GM12878 (cell line): ENCODE measurements around the gene CGA. TPM values are rescaled to one million over a fixed set of nuclear protein-coding genes. Genes with fewer than 3 reads are reported as not detected.

ENCODE experiments used
- ATAC-seq: fragments of 200-7000 bp; cut with Tn5 transposase; 3 replicates; pipeline ENCODE4 v1.9.1; 2020; ENCODE audit warnings: mild to moderate bottlenecking, moderate library complexity
- BruUV-seq: library from RNA; stranded (reverse); fragments of 400-500 nt; replicated peaks from 2 replicates; lab custom pipeline; 2021; lab: Mats Ljungman, UMichigan
- CTCF ChIA-PET: fragments of 300-600 bp; sonication (Branson Sonifier 250); formaldehyde crosslinking; extraction: SDS; loops from one replicate; lab custom pipeline; 2021; ENCODE audit warnings: inconsistent platforms; lab: Yijun Ruan, JAX
- POLR2A ChIA-PET: fragments of 350-600 bp; formaldehyde crosslinking; extraction: SDS; loops from one replicate; lab custom pipeline; 2021; ENCODE audit warnings: inconsistent platforms; lab: Charles Lee
- RAD21 ChIA-PET: fragments of 300-600 bp; sonication (Branson Sonifier 250); formaldehyde crosslinking; loops from one replicate; lab custom pipeline; 2023; ENCODE audit warnings: antibody characterized with exemption; ENCODE audit not compliant: unreplicated experiment; lab: Charles Lee
- SMC1A ChIA-PET: fragments of 300-600 bp; sonication (Branson Sonifier 250); formaldehyde crosslinking; loops from one replicate; lab custom pipeline; 2023; ENCODE audit not compliant: unreplicated experiment, uncharacterized antibody; lab: Charles Lee
- DNase-seq: peaks from one replicate; pipeline ENCODE4 v3.0.0-alpha.2; 2011; ENCODE audit warnings: low read depth, low spot score
- FAIRE-seq: peaks from 3 replicates; lab custom pipeline; 2011; peaks lifted over from hg19 to GRCh38; lab: Jason Lieb, UNC
- H2AFZ ChIP-seq: 2 replicates; pipeline ENCODE4 v1.6.0; 2011; ENCODE audit warnings: low read depth, low read length, control low read depth; ENCODE audit not compliant: control insufficient read depth
- H3K27ac ChIP-seq: 2 replicates; pipeline ENCODE4 v1.5.1; 2011; ENCODE audit warnings: control low read depth; ENCODE audit not compliant: control insufficient read depth, insufficient read depth
- H3K27me3 ChIP-seq, 2 experiments: replicated peaks in 1 of 2; 2 replicates each; pipeline versions ENCODE4 v1.6.0 to v1.6.1; 2011; ENCODE audit warnings: low read length in 1 of 2; ENCODE audit not compliant: control insufficient read depth in 2 of 2, insufficient read depth in 2 of 2
- H3K36me3 ChIP-seq, 2 experiments: 2 replicates each; pipeline ENCODE4 v1.5.1; 2011; ENCODE audit warnings: low read length in 1 of 2; ENCODE audit not compliant: control insufficient read depth in 2 of 2, insufficient read depth in 2 of 2
- H3K4me1 ChIP-seq: 2 replicates; pipeline ENCODE4 v1.6.1; 2011; ENCODE audit warnings: mild to moderate bottlenecking, low read length, moderate library complexity, mixed read lengths; ENCODE audit not compliant: control insufficient read depth, insufficient read depth
- H3K4me2 ChIP-seq: 2 replicates; pipeline ENCODE4 v1.6.0; 2011; ENCODE audit warnings: control low read depth; ENCODE audit not compliant: control insufficient read depth, insufficient read depth
- H3K4me3 ChIP-seq: fragments of 200-600 bp; sonication (generic); 2 replicates; pipeline ENCODE4 v1.5.1; 2016
- H3K79me2 ChIP-seq: 2 replicates; pipeline ENCODE4 v1.6.0; 2011; ENCODE audit warnings: low read length; ENCODE audit not compliant: control insufficient read depth, insufficient read depth
- H3K9ac ChIP-seq: 2 replicates; pipeline ENCODE4 v1.8.0; 2011; ENCODE audit warnings: low read length, control low read depth, mixed read lengths; ENCODE audit not compliant: control insufficient read depth, insufficient read depth
- H3K9me3 ChIP-seq: replicated peaks from 3 replicates; pipeline ENCODE4 v1.5.1; 2011; ENCODE audit warnings: mild to moderate bottlenecking, low read length; ENCODE audit not compliant: control insufficient read depth, insufficient read depth
- H4K20me1 ChIP-seq: 2 replicates; pipeline ENCODE4 v1.6.0; 2011; ENCODE audit not compliant: control insufficient read depth, insufficient read depth
- ATF2 ChIP-seq: IDR thresholded peaks from 2 replicates; pipeline ENCODE4 v1.6.1; 2012; ENCODE audit warnings: low read length, inconsistent platforms
- CEBPB ChIP-seq, 2 experiments: fragments of 150-350 bp in 1 of 2; IDR thresholded peaks; 2 replicates each; pipeline ENCODE4 v1.6.1; 2012 to 2014; ENCODE audit warnings: low read depth in 2 of 2, low read length in 2 of 2, borderline replicate concordance in 1 of 2, inconsistent platforms in 1 of 2
- CHD1 ChIP-seq: IDR thresholded peaks from 2 replicates; pipeline ENCODE4 v1.6.1; 2012; ENCODE audit warnings: low read depth, low read length, improper control_type of control experiment
- CHD4 ChIP-seq: fragments of 200-600 bp; sonication (generic); IDR thresholded peaks from 2 replicates; pipeline ENCODE4 v1.6.1; 2016; ENCODE audit warnings: mild to moderate bottlenecking
- DPF2 ChIP-seq: fragments of 450-650 bp; IDR thresholded peaks from 2 replicates; pipeline ENCODE4 v1.6.1; 2017; ENCODE audit warnings: mild to moderate bottlenecking
- E2F4 ChIP-seq: IDR thresholded peaks from 2 replicates; pipeline ENCODE4 v1.6.1; 2012; ENCODE audit warnings: low read depth, low read length, improper control_type of control experiment
- GATAD2B ChIP-seq: fragments of 450-650 bp; conservative IDR thresholded peaks from 2 replicates; pipeline ENCODE4 v1.6.1; 2017; ENCODE audit warnings: low read depth, mild to moderate bottlenecking, moderate library complexity
- HDAC6 ChIP-seq: fragments of 200-600 bp; sonication (generic); IDR thresholded peaks from one replicate; pipeline ENCODE4 v1.8.0; 2017; ENCODE audit warnings: antibody characterized with exemption; ENCODE audit not compliant: unreplicated experiment
- HSF1 ChIP-seq: fragments of 150-350 bp; IDR thresholded peaks from 2 replicates; pipeline ENCODE4 v1.6.1; 2014; ENCODE audit warnings: mild to moderate bottlenecking, low read depth, low read length
- KDM1A ChIP-seq: fragments of 200-600 bp; sonication (generic); IDR thresholded peaks from 2 replicates; pipeline ENCODE4 v1.6.1; 2016; ENCODE audit warnings: borderline replicate concordance
- MXI1 ChIP-seq: fragments of 150-350 bp; IDR thresholded peaks from 2 replicates; pipeline ENCODE4 v1.6.1; 2011; ENCODE audit warnings: low read depth, mild to moderate bottlenecking, inconsistent platforms, low read length, improper control_type of control experiment
- NBN ChIP-seq: fragments of 450-650 bp; IDR thresholded peaks from 2 replicates; pipeline ENCODE4 v1.6.1; 2016
- NR2C1 ChIP-seq: fragments of 450-650 bp; IDR thresholded peaks from 2 replicates; pipeline ENCODE4 v1.6.1; 2017; ENCODE audit warnings: antibody characterized with exemption, mild to moderate bottlenecking, moderate library complexity
- PRDM15 ChIP-seq: fragments of 450-650 bp; formaldehyde crosslinking; IDR thresholded peaks from 2 replicates; pipeline ENCODE4 v1.4.0; 2020; ENCODE audit warnings: mild to moderate bottlenecking, moderate library complexity
- RAD51 ChIP-seq: fragments of 450-650 bp; IDR thresholded peaks from 2 replicates; pipeline ENCODE4 v1.6.1; 2016; ENCODE audit warnings: moderate library complexity, mild to moderate bottlenecking, inconsistent platforms
- SMAD5 ChIP-seq: IDR thresholded peaks from 2 replicates; pipeline ENCODE4 v1.6.1; 2016; ENCODE audit warnings: antibody characterized with exemption, low read depth
- TARDBP ChIP-seq: IDR thresholded peaks from 2 replicates; pipeline ENCODE4 v1.6.1; 2016; ENCODE audit warnings: borderline replicate concordance
- WGBS: methylation state at CpG from one replicate; pipeline ENCODE4 v1.1.6; 2016; ENCODE audit warnings: low lambda C conversion rate; ENCODE audit not compliant: insufficient replicate concordance, insufficient coverage; ENCODE audit errors: missing lambda C conversion rate; 5-methylcytosine and 5-hydroxymethylcytosine counted together
- in situ Hi-C: fragments of 300-500 bp; cut with MboI; formaldehyde crosslinking; loops from 9 replicates; pipeline ENCODE4 v1.14.3; 2018; ENCODE audit warnings: mixed read lengths
- intact Hi-C: fragments of 100-400 bp; cut with micrococcal nuclease; formaldehyde crosslinking; loops from one replicate; pipeline ENCODE4 v1.14.2; 2022; ENCODE audit not compliant: unreplicated experiment
- polyA plus RNA-seq, 11 experiments: library from polyadenylated mRNA; depleted of rRNA in 4 of 11; unstranded in 6 of 11; stranded (reverse) in 5 of 11; fragments of >200 nt; fragmentation: Nextera tagmentation in 4 of 11; fragmentation: Illumina TruSeq in 1 of 11; extraction: Ambion mirVana in 4 of 11; extraction: Trizol in 1 of 11; gene quantifications; 1 replicate in 1 of 11; 2 replicates in 10 of 11; pipeline versions ENCODE4 v1.2.1 to v1.2.3, GENCODE V29; 2011 to 2016; ENCODE audit warnings: inconsistent platforms in 2 of 11, missing spikeins in 2 of 11, low read depth in 1 of 11
- total RNA-seq, 4 experiments: library from RNA; depleted of rRNA in 3 of 4; stranded (reverse); fragments of >200 nt in 3 of 4; fragmentation: Illumina TruSeq in 1 of 4; extraction: Trizol in 1 of 4; gene quantifications; 2 replicates each; pipeline versions ENCODE4 v1.2.1 to v1.2.3, GENCODE V29; 2013 to 2021

CGA gene
- total and polyA plus RNA-seq, 10 of the 15 experiments (the other 5 are each of a cell fraction or from before 2014, with no cell fraction given) = 0.10 to 0.27 (median 0.12) TPM; not detected in 6

GRCh38 chr6:87103977-87104601 lies 9.2 kb upstream of the CGA start:
- ATAC-seq (no peak), DNase-seq (no peak), FAIRE-seq (no peak)
- Histone ChIP-seq H3K4me1 (no peaks in the 10 kb centered on the region), H3K27ac (no peak overlapping the region), H3K27me3 (no peaks in the 10 kb centered on the region), H3K79me2 (no peaks in the 10 kb centered on the region), H4K20me1 (no peaks in the 10 kb centered on the region), H3K9ac (no peak overlapping the region), H3K4me2 (no peak overlapping the region), H3K36me3 (no peaks in the 10 kb centered on the region), H3K4me3 (no peak overlapping the region), H2AFZ (no peak overlapping the region), H3K9me3 (no peaks in the 10 kb centered on the region)
- in situ Hi-C loops = no loop called here
- CTCF ChIA-PET = interaction anchor here (1.0 to 1.5 kb wide), 2 partner anchors 9 to 25 kb away, joined by 3 read pairs; partner anchors contain the start of gene CGA
- RAD21 ChIA-PET = no interaction called here
- POLR2A ChIA-PET = no interaction called here
- no TSS peak for BruUV-seq
- intact Hi-C loops = no loop called here
- WGBS = 42% methylated on average over 4 of the region's 4 CpGs
- TF ChIP-seq HSF1 = no peak
- no peak for TF ChIP-seq NBN
- TF ChIP-seq CHD1 = no peak
- TF ChIP-seq DPF2 = no peak
- TF ChIP-seq RAD51 = no peak
- no peak for TF ChIP-seq GATAD2B
- no peak for TF ChIP-seq CHD4
- no peak for TF ChIP-seq ATF2
- TF ChIP-seq CEBPB (IDR thresholded peaks at IDR 0.05; ENCODE audit: borderline replicate concordance in 1 of 2, low read depth in 2 of 2, low read length in 2 of 2) = no peak
- TF ChIP-seq NR2C1 = no peak
- no peak for TF ChIP-seq E2F4
- no peak for TF ChIP-seq TARDBP
- TF ChIP-seq PRDM15 (CRISPR knock-in tag) = no peak
- no peak for TF ChIP-seq HDAC6
- no peak for TF ChIP-seq MXI1
- TF ChIP-seq SMAD5 = no peak
- no peak for TF ChIP-seq KDM1A
- SMC1A ChIA-PET = no interaction called here
